ENCODE results near the gene ATP9B. TPM values are rescaled to one million over a fixed set of nuclear protein-coding genes. Genes with fewer than 3 reads are reported as not detected.

ATP9B gene
- total RNA-seq, 1 experiment from 2014 or later, result 20.9 TPM

GRCh38 chr18:79092874-79093273, 23.7 kb downstream of the ATP9B start:
- Histone ChIP-seq H3K79me1 (ENCODE audit: insufficient read depth, low read depth, low read length, poor library complexity, severe bottlenecking) (peaks cover 12% of the 10 kb centered on the region), H4K20me1 (ENCODE audit: control insufficient read depth, insufficient read depth, insufficient read length) (no peaks in the 10 kb centered on the region), H2BK5ac (ENCODE audit: insufficient read length, low read length) (no peak overlapping the region), H3K4ac (ENCODE audit: low read depth, low read length) (no peak overlapping the region), H3K9ac (ENCODE audit: extremely low read depth, insufficient read length, low read length) (no peak overlapping the region), H3K79me2 (ENCODE audit: insufficient read depth, low read length) (peaks cover 6% of the 10 kb centered on the region; the same call in 1 of the 2 replicates), H3K27ac (ENCODE audit: insufficient read length, low read depth, low read length) (no peak overlapping the region), H3K9me3 (ENCODE audit: control insufficient read depth, low read depth, low read length) (no peaks in the 10 kb centered on the region), H3K4me1 (ENCODE audit: insufficient read depth, low read length) (peaks cover 8% of the 10 kb centered on the region), H3K14ac (ENCODE audit: insufficient read depth, low read length) (no peak overlapping the region), H3T11ph (ENCODE audit: low read length) (no peak overlapping the region), H2BK20ac (ENCODE audit: low read depth, low read length, poor library complexity, severe bottlenecking) (no peak overlapping the region), H3K56ac (ENCODE audit: insufficient read length, low read depth, low read length) (no peak overlapping the region), H4K8ac (replicated peaks; ENCODE audit: insufficient read length, low read depth, low read length) (no peak overlapping the region), H2AK5ac (ENCODE audit: insufficient read length, low read length) (no peak overlapping the region), H2BK120ac (ENCODE audit: low read depth, low read length, poor library complexity, severe bottlenecking) (no peak overlapping the region), H3K18ac (ENCODE audit: insufficient read length, low read depth, low read length) (no peak overlapping the region), H2BK12ac (ENCODE audit: insufficient read length, low read depth, low read length) (no peak overlapping the region), H3K23me2 (ENCODE audit: insufficient read length, low read depth, low read length, poor library complexity, severe bottlenecking) (no peaks in the 10 kb centered on the region), H4K91ac (ENCODE audit: insufficient read length, low read depth, low read length) (no peak overlapping the region), H2AFZ (ENCODE audit: low read length) (no peak overlapping the region), H3K27me3 (ENCODE audit: insufficient read depth, low read length) (no peaks in the 10 kb centered on the region), H4K5ac (ENCODE audit: insufficient read length, low read depth, low read length) (no peak overlapping the region), H3K23ac (ENCODE audit: insufficient read length, low read depth, low read length) (no peak overlapping the region), H2BK15ac (ENCODE audit: low read depth, low read length) (no peak overlapping the region), H3K4me2 (ENCODE audit: insufficient read depth, insufficient read length, low read length) (no peak overlapping the region)
- WGBS (ENCODE audit: extremely low coverage, insufficient read length, low lambda C conversion rate), result no CpG with 5 or more reads among the region's 3 CpGs
- H3K36me3 Mint-ChIP-seq (ENCODE audit: insufficient read depth in 1 of 3, low read depth in 3 of 3), result peaks cover 3 to 13% (median 4%) of the 10 kb centered on the region in 3 experiments; a peak in 6 of 7 replicates
- peaks cover 2 to 6% of the 10 kb centered on the region in 2 experiments; a peak in 4 of 5 replicates for H3K9me3 Mint-ChIP-seq
- H3K27ac Mint-ChIP-seq, result no peak overlapping the region
- no peak overlapping the region for H3K4me3 Mint-ChIP-seq
- H3K4me1 Mint-ChIP-seq, result peaks cover 31 to 33% of the 10 kb centered on the region in 2 experiments
- no peak for TF ChIP-seq CTCF (conservative IDR thresholded peaks at IDR 0.05)
- H3K27me3 Mint-ChIP-seq (ENCODE audit: low read depth), result no peaks in the 10 kb centered on the region
- DNase-seq, result no peak
